Measurements from ENCODE around the gene STX8. TPM values are rescaled to one million over a fixed set of nuclear protein-coding genes. Genes with fewer than 3 reads are reported as not detected.

The STX8 gene
- total RNA-seq, 2 experiments from 2014 or later = 75.2 to 75.8 TPM

DNA sequence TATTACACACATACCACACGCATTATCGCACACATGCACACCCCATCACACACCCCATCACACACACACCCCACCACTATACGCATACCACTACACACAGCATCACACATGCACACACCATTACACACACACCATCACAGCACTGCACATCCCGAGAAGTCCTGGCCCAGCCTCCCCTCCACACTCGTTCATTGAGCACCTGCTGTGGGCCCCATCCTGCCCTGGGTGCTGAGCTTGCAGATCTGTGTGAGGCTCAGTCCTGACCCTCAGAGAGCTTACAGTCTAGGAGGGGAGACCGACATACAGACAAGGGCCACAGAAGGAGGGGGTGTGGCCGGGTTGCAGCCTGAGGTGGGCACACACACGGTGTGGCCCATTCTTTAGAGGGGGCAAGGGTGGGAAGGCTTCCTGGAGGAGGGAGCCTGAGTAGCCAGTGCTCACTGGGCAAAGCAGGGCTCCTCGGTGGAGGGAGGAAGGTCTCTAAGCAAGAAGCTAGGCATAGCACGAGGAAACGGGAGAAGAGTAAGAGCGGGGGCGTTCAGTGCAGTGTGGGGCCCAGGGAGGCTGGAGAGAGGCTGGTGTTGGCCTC, 347.7 kb downstream of the STX8 start:
- H3K4me1 Mint-ChIP-seq (ENCODE audit: low read depth) = peaks cover 3% of the 10 kb centered on the region
- ChIA-PET POLR2A (no interaction called here), CTCF (interaction anchor here (1.0 kb wide), 1 partner anchor 66 kb away, joined by 3 read pairs; no protein-coding TSS in a partner anchor)
- no peaks in the 10 kb centered on the region for H3K36me3 Mint-ChIP-seq
- intact Hi-C loops (cut with micrococcal nuclease) = loop anchor here (1.0 to 5.0 kb wide), 2 partner anchors 45 to 64 kb away; no protein-coding TSS in a partner anchor
- H3K27ac Mint-ChIP-seq = no peak overlapping the region
- DNase-seq = no peak
- H3K9me3 Mint-ChIP-seq = no peaks in the 10 kb centered on the region
- no peak overlapping the region for H3K4me3 Mint-ChIP-seq
- H3K27me3 Mint-ChIP-seq = no peaks in the 10 kb centered on the region

DNA sequence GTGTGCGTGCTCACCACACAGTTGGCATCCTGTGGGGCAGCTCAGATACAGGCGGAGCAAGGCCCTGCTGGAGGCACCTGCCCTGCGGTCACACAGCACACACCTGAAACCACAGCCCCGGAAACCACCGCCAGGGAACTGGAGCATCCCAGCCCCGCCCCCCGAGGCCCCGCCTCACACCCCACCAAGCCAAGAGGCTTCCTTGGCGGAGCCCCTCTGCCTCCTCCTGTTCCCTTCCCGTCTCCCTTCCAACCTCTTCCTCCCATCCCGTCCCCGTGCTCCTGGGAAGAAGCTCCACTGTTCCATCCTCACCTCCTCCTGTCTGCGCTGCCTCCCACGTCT, 348.9 kb downstream of the STX8 start:
- DNase-seq = peak; percentile 75
- Mint-ChIP-seq H3K9me3 (no peaks in the 10 kb centered on the region), H3K4me3 (no peak overlapping the region), H3K27me3 (no peaks in the 10 kb centered on the region), H3K36me3 (no peaks in the 10 kb centered on the region), H3K27ac (no peak overlapping the region), H3K4me1 (ENCODE audit: low read depth) (peaks cover 3% of the 10 kb centered on the region)
- intact Hi-C loops (cut with micrococcal nuclease) = loop anchor here (5.0 kb wide), 1 partner anchor 66 kb away; no protein-coding TSS in a partner anchor
- ChIA-PET CTCF (no interaction called here), POLR2A (no interaction called here)

DNA sequence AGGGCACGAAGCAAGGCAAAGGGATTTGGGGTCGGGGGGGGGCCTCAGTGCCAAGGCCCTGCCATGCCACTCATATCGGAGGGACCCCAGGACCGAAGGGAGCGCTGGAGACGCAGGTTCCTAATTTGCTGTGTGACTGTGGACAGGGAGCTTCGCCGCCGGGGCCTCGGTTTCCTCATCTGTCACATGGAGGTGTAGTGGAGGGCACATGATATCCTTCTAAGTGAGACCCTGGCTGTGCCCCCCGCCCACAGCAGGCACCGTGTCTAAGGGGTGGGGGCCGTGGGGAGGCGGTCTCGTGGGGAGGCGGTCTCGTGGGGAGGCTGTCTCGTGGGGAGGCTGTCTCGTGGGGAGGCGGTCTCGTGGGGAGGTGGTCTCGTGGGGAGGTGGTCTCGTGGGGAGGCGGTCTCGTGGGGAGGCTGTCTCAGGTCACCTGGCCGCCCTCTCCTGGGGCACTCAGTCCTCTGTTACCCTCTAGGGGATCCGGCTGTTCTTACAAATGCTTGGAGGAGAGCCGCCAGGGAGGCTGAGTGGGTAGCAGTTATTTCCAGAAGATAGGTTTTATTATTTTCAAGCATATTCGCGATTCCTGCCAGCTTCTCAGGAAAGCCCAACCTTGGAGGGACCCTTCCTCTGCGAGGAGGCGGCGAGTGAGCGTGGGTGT, 349.4 kb downstream of the STX8 start:
- no peak overlapping the region for H3K27ac Mint-ChIP-seq
- intact Hi-C loops (cut with micrococcal nuclease) = loop anchor here (5.0 kb wide), 1 partner anchor 66 kb away; no protein-coding TSS in a partner anchor
- no peaks in the 10 kb centered on the region for H3K27me3 Mint-ChIP-seq
- no peak for DNase-seq
- no peaks in the 10 kb centered on the region for H3K36me3 Mint-ChIP-seq
- ChIA-PET CTCF (no interaction called here), POLR2A (no interaction called here)
- H3K9me3 Mint-ChIP-seq = no peaks in the 10 kb centered on the region
- H3K4me3 Mint-ChIP-seq = no peak overlapping the region
- H3K4me1 Mint-ChIP-seq (ENCODE audit: low read depth) = peaks cover 3% of the 10 kb centered on the region

- Mint-ChIP-seq H3K27me3 (no peaks in the 10 kb centered on the region), H3K4me3 (no peak overlapping the region), H3K36me3 (no peaks in the 10 kb centered on the region), H3K27ac (no peak overlapping the region), H3K4me1 (ENCODE audit: low read depth) (peaks cover 3% of the 10 kb centered on the region), H3K9me3 (no peaks in the 10 kb centered on the region)
- ChIA-PET POLR2A (no interaction called here), CTCF (interaction anchor here (0.6 to 0.7 kb wide), 2 partner anchors 15 to 66 kb away, joined by 3 to 4 read pairs; no protein-coding TSS in a partner anchor)
- no peak for DNase-seq
- intact Hi-C loops (cut with micrococcal nuclease) = loop anchor here (5.0 kb wide), 1 partner anchor 67 kb away; no protein-coding TSS in a partner anchor
Observed at GRCh38 chr17:9225305-9226101, 350.1 kb downstream of the STX8 start.

GRCh38 chr17:9224485-9224884, 351.1 kb downstream of the STX8 start:
- H3K4me1 Mint-ChIP-seq (ENCODE audit: low read depth) = peaks cover 3% of the 10 kb centered on the region
- H3K27ac Mint-ChIP-seq = no peak overlapping the region
- H3K36me3 Mint-ChIP-seq = no peaks in the 10 kb centered on the region
- DNase-seq = no peak
- H3K27me3 Mint-ChIP-seq = no peaks in the 10 kb centered on the region
- no peak overlapping the region for H3K4me3 Mint-ChIP-seq
- intact Hi-C loops (cut with micrococcal nuclease) = no loop called here
- ChIA-PET POLR2A (no interaction called here), CTCF (interaction anchor here (0.6 kb wide), 1 partner anchor 67 kb away, joined by 3 read pairs; no protein-coding TSS in a partner anchor)
- no peaks in the 10 kb centered on the region for H3K9me3 Mint-ChIP-seq

DNA sequence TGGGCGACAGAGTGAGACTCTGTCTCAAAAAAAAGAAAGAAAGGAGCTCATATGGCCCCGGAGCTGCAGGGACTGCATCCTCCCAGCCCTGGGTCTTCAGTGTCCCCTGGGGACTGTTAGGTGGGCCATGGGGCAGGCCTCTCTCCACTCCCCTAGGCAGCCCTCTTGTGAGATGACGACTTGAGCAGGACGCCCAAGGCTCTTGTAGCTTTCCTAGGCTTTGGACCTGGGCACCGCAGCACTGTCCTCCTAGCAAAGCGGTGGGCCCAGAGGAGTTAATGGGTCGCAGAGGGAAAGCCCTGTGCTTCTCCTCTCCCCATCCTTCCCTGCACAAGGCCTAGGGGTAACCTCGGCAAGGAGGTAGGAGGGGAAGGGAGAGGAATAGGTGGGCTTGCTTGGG, 352.1 kb downstream of the STX8 start:
- Mint-ChIP-seq H3K4me3 (no peak overlapping the region), H3K27ac (no peak overlapping the region), H3K4me1 (ENCODE audit: low read depth) (peaks cover 3% of the 10 kb centered on the region), H3K27me3 (no peaks in the 10 kb centered on the region), H3K9me3 (no peaks in the 10 kb centered on the region), H3K36me3 (no peaks in the 10 kb centered on the region)
- ChIA-PET POLR2A (no interaction called here), CTCF (interaction anchor here (1.3 kb wide), 1 partner anchor 69 kb away, joined by 5 read pairs; no protein-coding TSS in a partner anchor)
- intact Hi-C loops (cut with micrococcal nuclease) = no loop called here
- DNase-seq = no peak

GRCh38 chr17:9221922-9222180, 353.8 kb downstream of the STX8 start:
- Mint-ChIP-seq H3K4me1 (ENCODE audit: low read depth) (peaks cover 3% of the 10 kb centered on the region), H3K4me3 (no peak overlapping the region)
- intact Hi-C loops (cut with micrococcal nuclease) = no loop called here

DNA sequence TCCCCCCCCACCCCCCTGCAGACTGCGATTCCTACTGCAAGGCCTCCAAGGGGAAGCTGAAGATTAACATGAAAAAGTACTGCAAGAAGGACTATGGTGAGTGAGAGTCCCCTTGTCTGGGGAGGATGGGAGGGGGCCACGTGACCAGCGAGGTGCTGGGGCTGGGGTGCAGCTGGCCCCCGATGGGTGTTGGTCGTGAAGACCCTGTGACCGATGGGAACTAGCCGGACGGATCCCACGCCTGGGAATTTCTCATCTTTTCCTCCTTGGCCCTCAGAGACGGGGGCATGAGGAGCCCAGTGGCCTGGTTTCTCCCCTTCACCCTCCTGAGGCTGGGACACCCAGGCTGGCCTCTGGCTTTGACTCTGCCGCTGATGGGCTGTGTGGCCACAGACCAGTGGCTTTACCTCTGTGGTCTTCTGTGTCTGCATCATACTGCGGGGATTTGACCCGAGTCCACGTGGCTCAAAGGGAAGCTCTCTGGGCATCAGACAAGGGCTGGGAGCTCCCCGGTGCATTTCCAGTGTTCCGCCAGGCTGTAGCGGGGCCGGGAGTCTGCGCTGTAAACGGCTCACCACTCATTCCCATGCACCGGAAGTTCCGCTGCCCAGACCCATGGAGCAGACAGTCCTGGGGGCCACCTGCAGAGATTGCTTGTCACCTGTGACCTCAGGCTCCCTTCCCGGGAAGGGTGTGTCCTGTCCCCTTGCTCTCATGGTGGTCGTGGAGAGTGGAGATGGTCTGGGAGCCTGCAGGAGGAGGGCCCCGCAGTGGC, 354.3 kb downstream of the STX8 start:
- no peak for DNase-seq
- Mint-ChIP-seq H3K27ac (no peak overlapping the region), H3K27me3 (peaks cover 3% of the 10 kb centered on the region), H3K9me3 (peaks cover 8% of the 10 kb centered on the region), H3K36me3 (peaks cover 3% of the 10 kb centered on the region), H3K4me3 (no peak overlapping the region), H3K4me1 (ENCODE audit: low read depth) (no peaks in the 10 kb centered on the region)
- POLR2A ChIA-PET = no interaction called here
- intact Hi-C loops (cut with micrococcal nuclease) = no loop called here
- CTCF ChIA-PET = no interaction called here

More at GRCh38 chr17:9221922-9222180, 353.8 kb downstream of the STX8 start:
- no peak for DNase-seq
- H3K27ac Mint-ChIP-seq = no peak overlapping the region
- peaks cover 3% of the 10 kb centered on the region for H3K27me3 Mint-ChIP-seq
- CTCF ChIA-PET = no interaction called here
- POLR2A ChIA-PET = no interaction called here
- H3K36me3 Mint-ChIP-seq = no peaks in the 10 kb centered on the region
- peaks cover 4% of the 10 kb centered on the region for H3K9me3 Mint-ChIP-seq

- H3K4me3 Mint-ChIP-seq = no peak overlapping the region
- intact Hi-C loops (cut with micrococcal nuclease) = no loop called here
- H3K27ac Mint-ChIP-seq = no peak overlapping the region
- peaks cover 11% of the 10 kb centered on the region for H3K36me3 Mint-ChIP-seq
- ChIA-PET POLR2A (no interaction called here), CTCF (no interaction called here)
- H3K9me3 Mint-ChIP-seq = peaks cover 15% of the 10 kb centered on the region
- H3K27me3 Mint-ChIP-seq = peaks cover 5% of the 10 kb centered on the region
- DNase-seq = no peak
- H3K4me1 Mint-ChIP-seq (ENCODE audit: low read depth) = no peaks in the 10 kb centered on the region
Observed at GRCh38 chr17:9220398-9221146, 355.0 kb downstream of the STX8 start.

DNA sequence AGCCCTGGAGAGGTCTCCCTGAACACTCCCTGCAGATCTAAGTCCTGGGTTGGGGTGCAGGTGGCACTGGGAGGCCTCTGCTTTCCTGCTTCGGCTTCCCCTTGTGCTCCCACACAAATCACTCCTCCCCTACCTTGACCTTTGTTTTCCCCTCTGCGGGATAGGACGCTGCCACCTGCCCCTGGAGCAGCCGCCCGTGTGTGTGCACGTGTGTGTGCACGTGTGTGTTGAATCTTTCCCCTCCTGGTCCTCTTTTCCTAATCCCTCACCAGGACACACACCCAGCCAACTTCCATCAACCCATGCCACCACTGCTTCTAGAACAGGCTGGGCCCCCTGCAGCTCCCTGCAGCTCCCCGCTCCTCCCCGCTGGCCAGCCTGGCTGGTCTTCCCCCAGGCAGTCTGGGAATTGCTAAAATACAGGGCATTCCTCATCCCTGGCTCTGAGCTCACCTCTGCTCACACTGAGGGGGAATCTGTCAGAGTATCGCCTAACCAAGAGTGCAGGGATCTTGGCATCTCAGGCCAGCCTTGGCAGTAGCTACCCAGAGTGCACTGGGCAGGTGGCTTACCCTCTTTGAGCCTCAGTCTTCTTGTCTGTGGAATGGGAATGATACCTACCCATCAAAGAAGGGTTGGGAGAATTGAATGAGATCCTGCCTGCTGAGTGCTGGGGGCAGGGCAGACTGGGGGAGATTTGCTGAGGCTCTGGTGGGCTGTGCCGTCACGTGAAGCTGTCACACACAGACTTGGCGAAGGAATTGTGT, 355.8 kb downstream of the STX8 start:
- Mint-ChIP-seq H3K27me3 (peaks cover 5% of the 10 kb centered on the region), H3K27ac (no peak overlapping the region), H3K36me3 (peaks cover 12% of the 10 kb centered on the region), H3K4me1 (ENCODE audit: low read depth) (no peaks in the 10 kb centered on the region), H3K9me3 (peaks cover 22% of the 10 kb centered on the region), H3K4me3 (no peak overlapping the region)
- intact Hi-C loops (cut with micrococcal nuclease) = no loop called here
- DNase-seq = no peak
- CTCF ChIA-PET = no interaction called here
- POLR2A ChIA-PET = no interaction called here

DNA sequence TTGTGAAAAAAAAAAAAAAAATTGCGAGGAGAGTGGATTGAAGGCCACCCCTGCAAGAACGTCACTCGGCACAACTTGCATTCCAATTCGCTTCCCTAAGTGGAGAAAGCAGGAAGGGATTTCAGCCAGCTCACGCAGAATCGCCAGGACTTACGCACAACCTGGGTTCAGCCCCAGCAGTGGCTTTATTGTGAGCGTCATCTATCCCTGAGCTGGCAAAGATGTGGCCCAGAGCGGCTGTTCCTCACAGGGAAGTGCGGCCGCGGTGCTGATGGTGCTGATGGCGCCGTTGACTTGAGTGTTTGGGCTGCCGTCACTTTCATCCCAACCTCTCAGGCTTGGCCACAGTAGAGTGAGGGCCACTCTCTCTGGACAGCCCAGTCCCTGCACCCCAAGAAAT, 356.7 kb downstream of the STX8 start:
- intact Hi-C loops (cut with micrococcal nuclease) = no loop called here
- Mint-ChIP-seq H3K27ac (no peak overlapping the region), H3K36me3 (peaks cover 12% of the 10 kb centered on the region), H3K4me1 (ENCODE audit: low read depth) (no peaks in the 10 kb centered on the region), H3K27me3 (peaks cover 5% of the 10 kb centered on the region), H3K9me3 (peaks cover 22% of the 10 kb centered on the region), H3K4me3 (no peak overlapping the region)
- no peak for DNase-seq
- ChIA-PET CTCF (interaction anchor here (0.7 kb wide), 1 partner anchor 1939 kb away, joined by 4 read pairs; no protein-coding TSS in a partner anchor), POLR2A (no interaction called here)

All from activated CD4-positive, alpha-beta memory T cell treated with anti-CD3 and anti-CD28 coated beads for 36 hours (primary cell).